Cardiac muscle cell (in vitro differentiated cells and primary cell): ENCODE measurements around the gene SND1. TPM values are rescaled to one million over a fixed set of nuclear protein-coding genes. Genes with fewer than 3 reads are reported as not detected.

Source experiments
- DNase-seq, 2 donors: peaks; one replicate each; pipeline versions ENCODE4 v3.0.0 to v3.0.0-alpha.2; 2010 to 2017; ENCODE audit warnings: low read depth in 1 of 2, low spot score in 1 of 2
- H3K27ac ChIP-seq: fragments of 200-600 bp; sonication (generic); 2 replicates; pipeline ENCODE4 v1.5.1; 2016
- H3K27me3 ChIP-seq: fragments of 200-600 bp; sonication (generic); 2 replicates; pipeline ENCODE4 v1.6.0; 2016; ENCODE audit warnings: control low read depth
- H3K36me3 ChIP-seq: fragments of 200-600 bp; sonication (generic); 2 replicates; pipeline ENCODE4 v1.5.1; 2016; ENCODE audit warnings: control low read depth
- H3K4me1 ChIP-seq: fragments of 200-600 bp; sonication (generic); 2 replicates; pipeline ENCODE4 v1.8.1; 2017; ENCODE audit warnings: low read depth, mild to moderate bottlenecking, mixed run types
- H3K4me3 ChIP-seq: fragments of 200-600 bp; sonication (generic); 2 replicates; pipeline ENCODE4 v1.5.1; 2016; ENCODE audit warnings: mild to moderate bottlenecking
- H3K9me3 ChIP-seq: fragments of 200-600 bp; sonication (generic); 2 replicates; pipeline ENCODE4 v1.5.1; 2017; ENCODE audit warnings: low read depth, mild to moderate bottlenecking, control low read depth
- CTCF ChIP-seq: IDR thresholded peaks from 2 replicates; pipeline ENCODE4 v1.5.1; 2012; ENCODE audit warnings: low read depth, mild to moderate bottlenecking, low read length
- polyA plus RNA-seq: library from polyadenylated mRNA; unstranded; fragments of >200 nt; fragmentation: Nextera tagmentation; extraction: Ambion mirVana; gene quantifications from 2 replicates; pipeline ENCODE4 v1.2.1, GENCODE V29; 2016
- total RNA-seq: library from RNA; depleted of rRNA; stranded (reverse); fragments of >200 nt; gene quantifications from 2 replicates; pipeline ENCODE4 v1.2.3, GENCODE V29; 2016

SND1 gene
- total and polyA plus RNA-seq, 2 experiments from 2014 or later, result 114 to 172 TPM

GRCh38 chr7:127628445-127628844 is 23.5 kb upstream of the SND1 start:
- Histone ChIP-seq H3K27ac (no peak overlapping the region), H3K36me3 (no peaks in the 10 kb centered on the region), H3K27me3 (no peaks in the 10 kb centered on the region), H3K9me3 (no peaks in the 10 kb centered on the region), H3K4me3 (no peak overlapping the region), H3K4me1 (no peaks in the 10 kb centered on the region)
- peak in 1 of 2 donors; percentile 9 for DNase-seq
- TF ChIP-seq CTCF, result peak; percentile 26

- Histone ChIP-seq H3K27me3 (no peaks in the 10 kb centered on the region), H3K36me3 (no peaks in the 10 kb centered on the region), H3K4me1 (no peaks in the 10 kb centered on the region), H3K9me3 (no peaks in the 10 kb centered on the region), H3K27ac (no peak overlapping the region), H3K4me3 (no peak overlapping the region)
- peak in 1 of 2 donors; percentile 61 for DNase-seq
- peak; percentile 63 for TF ChIP-seq CTCF
These were observed 22.6 kb upstream of the SND1 start for GRCh38 chr7:127629268-127629854.

- no peak for TF ChIP-seq CTCF
- no peaks in the 10 kb centered on the region for H3K27me3 ChIP-seq
- no peaks in the 10 kb centered on the region for H3K4me1 ChIP-seq
- H3K9me3 ChIP-seq, result no peaks in the 10 kb centered on the region
- peak in 1 of 2 donors; percentile 49 for DNase-seq
- no peak overlapping the region for H3K4me3 ChIP-seq
- H3K36me3 ChIP-seq, result no peaks in the 10 kb centered on the region
- H3K27ac ChIP-seq, result no peak overlapping the region
These were observed 19.6 kb upstream of the SND1 start for GRCh38 chr7:127632276-127632910.

- H3K4me3 ChIP-seq, result no peak overlapping the region
- H3K9me3 ChIP-seq, result no peaks in the 10 kb centered on the region
- H3K27ac ChIP-seq, result no peak overlapping the region
- no peak for DNase-seq
- no peaks in the 10 kb centered on the region for H3K27me3 ChIP-seq
- H3K36me3 ChIP-seq, result no peaks in the 10 kb centered on the region
- no peak for TF ChIP-seq CTCF
- H3K4me1 ChIP-seq, result no peaks in the 10 kb centered on the region
These were observed 16.2 kb upstream of the SND1 start for GRCh38 chr7:127635659-127636285.

GRCh38 chr7:127638197-127638596 is 13.8 kb upstream of the SND1 start:
- TF ChIP-seq CTCF, result no peak
- DNase-seq, result no peak
- Histone ChIP-seq H3K9me3 (no peaks in the 10 kb centered on the region), H3K27me3 (no peaks in the 10 kb centered on the region), H3K36me3 (no peaks in the 10 kb centered on the region), H3K27ac (no peak overlapping the region), H3K4me3 (no peak overlapping the region), H3K4me1 (no peaks in the 10 kb centered on the region)
